Measurements from ENCODE around the gene ERG.

The ERG gene

DNA sequence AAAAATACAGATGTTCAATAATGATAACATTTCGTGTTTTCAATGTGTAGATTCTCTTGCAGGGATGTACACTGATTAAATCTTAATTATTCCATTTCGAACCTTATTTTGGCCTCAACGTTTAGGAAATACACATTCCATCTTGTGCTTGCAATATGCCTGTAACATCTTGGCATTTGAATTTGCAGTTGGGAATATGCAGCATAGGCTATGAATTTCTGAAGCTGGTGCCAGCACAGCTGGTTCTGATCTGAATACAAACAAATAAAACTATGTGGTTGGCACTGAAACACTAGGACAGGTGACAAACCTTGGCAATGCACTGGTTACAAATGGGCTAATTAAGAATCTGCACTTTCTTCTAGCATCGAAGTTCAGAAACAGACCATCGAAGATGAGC, 108.4 kb downstream of the ERG start:
- no peak for DNase-seq (ENCODE audit: low read depth)

DNA sequence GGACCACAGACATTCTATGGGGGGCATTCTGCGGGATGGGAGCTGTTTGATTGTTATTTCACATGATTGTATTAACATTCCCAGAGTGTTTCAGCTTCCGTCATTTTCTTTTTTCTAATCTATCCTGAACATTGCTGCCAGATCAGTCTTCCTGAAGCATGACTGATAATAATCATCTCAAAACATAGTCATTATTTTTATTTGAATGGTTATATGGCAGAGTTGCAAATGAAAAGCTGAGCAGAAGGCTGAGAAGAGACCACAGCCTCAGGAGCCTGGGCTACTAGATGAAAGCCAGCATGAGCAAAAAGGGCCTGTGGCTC, 109.0 kb downstream of the ERG start:
- no peak for DNase-seq (ENCODE audit: low read depth)

GRCh38 chr21:38388647-38389353, 109.5 kb downstream of the ERG start:
- DNase-seq (ENCODE audit: low read depth), result no peak

DNA sequence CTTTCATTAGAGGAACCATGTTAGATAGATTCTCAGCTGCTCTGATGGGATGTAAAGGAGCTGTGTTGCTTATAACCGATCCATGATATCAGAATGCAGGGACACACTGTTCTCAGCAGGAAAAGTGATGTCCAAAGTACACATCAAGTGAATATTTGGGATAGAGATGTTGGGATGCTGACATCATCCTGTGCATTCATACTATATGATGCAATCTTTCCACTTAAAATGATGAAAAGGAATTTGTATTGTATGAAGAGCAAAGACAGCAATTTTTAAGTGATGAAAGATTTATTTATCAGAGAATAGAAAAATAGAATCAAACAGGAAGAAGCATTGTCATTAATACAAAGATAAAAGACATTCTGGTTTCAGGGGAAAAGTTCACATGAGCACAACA, 110.1 kb downstream of the ERG start:
- no peak for DNase-seq (ENCODE audit: low read depth)

- no peak for DNase-seq (ENCODE audit: low read depth)
Measured at GRCh38 chr21:38386967-38387366, 111.3 kb downstream of the ERG start.

- DNase-seq (ENCODE audit: low read depth), result no peak
Measured at GRCh38 chr21:38385427-38386175, 112.7 kb downstream of the ERG start.

DNA sequence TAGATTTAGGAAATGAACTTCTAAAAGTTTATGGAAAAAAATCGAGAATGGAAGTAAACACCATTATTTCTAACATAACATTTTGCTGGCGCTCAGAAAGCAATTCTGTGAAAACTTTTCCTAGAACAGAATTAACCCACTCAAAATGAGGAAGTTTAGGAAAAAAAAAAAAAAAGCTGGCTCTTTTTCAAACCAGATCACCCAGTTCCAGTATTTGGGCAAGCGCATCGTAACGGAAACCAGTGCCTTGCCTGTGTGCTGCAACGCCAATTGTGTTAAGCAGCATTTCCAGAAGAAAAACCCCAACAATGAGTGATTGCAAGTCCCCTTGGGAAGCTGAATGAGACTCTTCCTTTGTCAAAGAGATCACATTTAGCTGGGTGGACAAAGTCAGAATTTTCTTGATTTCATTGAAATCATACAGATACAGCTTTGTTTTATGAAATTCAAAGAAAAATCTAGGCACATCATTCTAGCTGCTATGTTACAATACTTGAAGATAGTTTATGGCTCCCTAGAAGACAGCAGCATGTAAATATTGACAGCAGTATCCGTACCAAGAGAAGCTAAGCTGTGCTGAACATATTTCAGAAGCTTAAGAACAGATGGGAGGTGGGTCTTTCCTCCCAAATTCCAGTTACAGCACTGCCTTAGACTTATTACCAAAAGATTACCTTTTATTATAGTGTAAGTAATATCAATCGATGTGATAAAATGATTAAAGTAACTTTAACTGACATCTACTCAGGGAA, 113.4 kb downstream of the ERG start:
- DNase-seq (ENCODE audit: low read depth), result no peak

- DNase-seq (ENCODE audit: low read depth), result no peak
Measured at GRCh38 chr21:38384238-38384560, 114.1 kb downstream of the ERG start.

DNA sequence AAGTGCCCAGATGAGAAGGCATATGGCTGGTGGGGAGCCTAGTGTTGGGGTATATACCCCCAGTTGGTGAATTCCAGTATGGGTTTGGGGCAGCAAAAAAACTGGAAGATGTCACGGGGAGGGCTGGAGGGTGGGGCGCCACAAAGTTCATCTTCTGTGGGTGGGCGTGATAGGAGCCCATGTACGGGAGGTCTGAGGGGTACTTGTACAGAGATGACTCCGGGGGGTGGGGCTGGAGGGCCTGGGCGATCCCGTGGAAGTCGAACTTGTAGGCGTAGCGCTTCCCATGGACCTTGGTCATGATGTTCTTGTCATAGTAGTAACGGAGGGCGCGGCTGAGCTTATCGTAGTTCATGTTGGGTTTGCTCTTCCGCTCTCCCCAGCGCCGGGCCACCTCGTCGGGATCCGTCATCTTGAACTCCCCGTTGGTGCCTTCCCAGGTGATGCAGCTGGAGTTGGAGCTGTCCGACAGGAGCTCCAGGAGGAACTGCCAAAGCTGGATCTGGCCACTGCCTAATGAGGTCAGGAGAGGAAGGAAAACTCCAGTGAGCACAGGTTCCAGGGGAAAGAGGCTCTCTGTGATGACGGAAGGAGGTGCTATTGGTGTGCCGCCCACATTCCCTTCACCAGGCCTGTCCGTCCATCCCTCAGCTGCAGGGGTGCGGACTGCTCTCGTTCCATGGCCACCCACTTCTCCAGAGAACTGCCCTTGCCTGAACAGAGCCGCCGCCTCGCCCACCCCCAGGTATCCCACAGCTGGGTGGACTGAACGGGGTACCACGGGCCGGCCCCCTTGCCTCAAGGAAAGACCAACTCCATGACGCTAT, 114.7 kb downstream of the ERG start:
- no peak for DNase-seq (ENCODE audit: low read depth)

DNA sequence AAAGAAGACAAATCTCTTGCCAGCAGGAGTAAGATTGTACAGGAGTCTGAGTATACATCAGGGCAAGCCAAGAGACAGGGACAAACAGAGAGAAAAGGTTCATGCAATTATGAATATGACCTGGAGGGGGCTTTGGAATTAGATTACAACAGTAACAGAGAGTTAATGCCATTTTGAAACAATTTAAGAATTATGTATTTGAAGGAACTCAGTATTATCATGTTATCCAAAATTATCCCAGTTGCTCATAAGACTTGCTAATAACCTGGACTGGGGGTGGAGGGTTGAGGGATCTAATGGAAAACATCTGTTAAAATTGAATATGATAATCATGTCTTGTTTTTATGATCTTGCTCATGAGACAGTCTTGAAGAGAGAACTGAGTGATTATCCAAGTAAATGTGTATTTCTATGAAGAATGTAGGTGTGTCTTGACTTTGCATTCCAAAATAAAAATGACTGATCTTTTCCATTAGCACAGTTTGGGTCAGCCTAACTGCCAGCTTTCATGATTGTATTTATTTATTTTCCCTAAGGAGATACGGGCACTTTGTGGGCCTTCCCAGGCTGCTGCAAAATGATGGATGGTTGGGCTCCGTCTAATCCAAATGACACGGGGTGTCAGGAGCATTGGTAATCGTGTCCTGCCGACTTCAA, 117.7 kb downstream of the ERG start:
- DNase-seq (ENCODE audit: low read depth), result no peak

DNA sequence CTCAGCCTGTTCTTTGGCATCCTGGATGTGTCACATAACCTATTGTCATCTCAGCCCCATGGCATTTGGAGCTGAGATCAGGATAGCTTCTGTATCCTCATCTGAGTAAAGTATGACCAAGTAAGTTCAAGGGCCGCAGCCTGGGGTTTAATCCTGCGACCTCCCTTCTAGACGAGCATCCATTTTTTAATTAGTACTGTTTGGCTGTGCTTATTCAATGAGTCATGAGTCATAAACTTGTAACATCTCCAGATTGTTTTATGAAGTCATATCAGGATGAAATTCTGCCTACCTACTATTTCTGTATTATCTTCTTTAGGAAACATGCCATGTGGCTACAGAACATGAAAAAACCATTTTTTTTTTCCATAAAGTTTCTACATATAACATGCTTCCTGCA, 119.1 kb downstream of the ERG start:
- DNase-seq (ENCODE audit: low read depth), result no peak

- DNase-seq (ENCODE audit: low read depth), result no peak
Measured at GRCh38 chr21:38377165-38378088, 120.8 kb downstream of the ERG start.

DNA sequence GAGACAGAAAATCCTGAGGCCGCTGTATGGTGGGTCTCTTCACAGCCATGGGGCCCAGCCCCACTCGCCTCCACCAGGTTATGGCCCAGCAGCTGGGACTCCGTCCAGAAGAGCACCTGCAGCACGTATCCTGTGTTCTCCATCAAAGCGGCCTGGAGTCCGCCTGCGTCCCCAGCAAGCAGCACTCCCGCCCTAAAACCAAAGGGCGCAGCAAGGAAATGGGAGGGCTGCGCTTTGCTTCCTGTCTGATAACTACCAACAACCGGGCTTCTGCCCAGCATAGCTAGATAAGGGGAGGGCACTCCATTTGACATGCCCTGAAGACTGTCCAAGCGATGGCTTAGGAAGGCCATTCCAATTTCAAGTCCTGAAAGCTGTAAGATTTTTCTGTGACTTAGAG, 121.6 kb downstream of the ERG start:
- no peak for DNase-seq (ENCODE audit: low read depth)

DNA sequence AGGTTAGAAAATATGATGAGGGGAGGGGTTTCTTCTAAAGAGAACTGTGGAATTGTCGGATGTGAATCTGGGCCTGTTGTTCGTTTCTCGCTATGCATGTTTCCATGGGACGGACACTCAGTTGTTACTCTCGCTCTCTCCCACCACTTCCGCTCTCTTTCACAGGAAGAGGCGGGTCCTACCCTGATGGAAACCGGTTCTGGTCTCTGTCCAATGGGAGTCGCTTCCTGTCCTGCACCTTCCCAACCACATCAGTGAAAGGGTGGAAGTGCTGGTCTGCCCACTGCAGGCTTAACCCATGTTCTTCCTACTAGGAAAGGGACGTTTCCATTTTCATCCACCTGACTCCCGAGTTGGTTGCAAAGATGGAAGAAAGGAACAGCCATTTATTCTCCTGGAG, 122.0 kb downstream of the ERG start:
- DNase-seq (ENCODE audit: low read depth), result no peak

- no peak for DNase-seq (ENCODE audit: low read depth)
Measured at GRCh38 chr21:38367646-38368045, 130.6 kb downstream of the ERG start.

DNA sequence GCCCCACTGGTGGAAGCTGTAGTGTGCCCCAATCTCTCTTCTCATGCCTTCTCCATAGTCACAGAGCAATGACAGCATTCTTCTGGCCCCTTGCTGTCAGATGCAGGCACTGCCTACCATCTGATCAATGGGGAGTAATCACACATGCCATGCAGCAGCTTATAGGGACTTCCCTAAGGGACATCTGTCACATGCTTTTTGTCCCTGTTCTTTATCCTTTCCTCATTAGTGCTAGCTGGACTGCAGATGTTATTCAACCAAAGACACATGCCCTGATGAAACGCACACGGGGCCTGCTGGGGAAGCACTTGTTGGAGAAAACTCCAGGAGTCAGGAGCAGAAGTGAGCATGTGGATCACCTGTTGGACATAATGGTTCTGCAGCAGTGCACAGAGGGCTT, 132.8 kb downstream of the ERG start:
- no peak for DNase-seq (ENCODE audit: low read depth)

DNA sequence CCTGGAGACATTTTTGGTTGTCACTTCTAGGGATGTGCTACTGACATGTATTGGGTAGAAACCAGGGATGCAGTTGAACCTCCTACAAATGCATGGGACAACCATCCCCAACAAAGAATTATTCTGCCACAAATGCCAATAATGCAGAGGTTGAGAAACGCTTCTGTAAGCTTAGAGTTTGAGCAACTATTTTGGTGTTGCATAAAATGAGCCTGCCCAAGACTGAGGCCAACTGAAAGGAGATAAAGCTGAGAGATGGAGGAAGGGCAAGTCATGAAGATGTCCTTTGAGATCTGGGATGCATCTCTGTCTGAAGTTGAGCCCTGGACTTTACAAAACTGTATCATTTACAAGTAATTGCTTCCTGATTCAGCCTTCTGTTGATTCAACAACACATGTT, 134.6 kb downstream of the ERG start:
- DNase-seq (ENCODE audit: low read depth), result no peak

- DNase-seq (ENCODE audit: low read depth), result no peak
Measured at GRCh38 chr21:38361324-38361723, 137.0 kb downstream of the ERG start.

DNA sequence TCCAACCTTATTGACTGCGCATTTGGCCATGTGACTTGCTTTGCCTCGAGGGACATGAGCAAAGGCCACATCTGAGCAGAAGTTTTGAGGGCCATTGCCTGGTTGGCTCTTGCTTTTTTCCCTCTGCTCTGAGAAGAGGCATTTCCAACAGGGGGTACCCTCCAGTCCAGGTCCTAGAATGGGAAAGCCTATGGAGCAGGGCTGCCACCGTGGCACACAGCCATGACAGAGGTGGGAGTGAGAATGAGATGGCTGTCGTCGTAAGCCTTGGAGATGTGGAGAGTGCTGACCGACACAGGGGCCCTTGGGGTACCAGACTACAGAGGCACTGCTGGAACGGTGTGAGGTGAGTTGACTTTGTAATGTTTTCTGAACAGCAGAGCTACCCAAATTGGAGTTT, 138.4 kb downstream of the ERG start:
- no peak for DNase-seq (ENCODE audit: low read depth)

DNA sequence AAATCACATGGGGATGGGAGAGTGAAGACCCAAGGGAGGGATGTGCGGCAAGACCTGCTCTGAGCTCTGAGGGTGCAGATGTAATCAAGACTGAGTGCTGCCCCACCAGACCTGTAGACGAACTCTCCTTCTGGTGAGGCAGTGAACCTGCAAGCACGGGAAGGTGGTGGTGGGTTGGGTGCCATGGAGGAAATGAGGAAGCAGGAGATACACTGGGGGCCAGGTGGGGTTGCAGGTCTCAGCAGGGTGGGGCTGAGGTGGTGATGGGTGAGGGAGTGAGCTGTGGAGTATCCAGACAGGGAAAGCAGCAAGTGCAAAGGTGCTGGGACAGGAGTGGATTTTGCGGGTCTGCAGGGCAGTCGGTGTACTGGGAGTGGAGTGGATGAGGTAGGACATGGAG, 139.2 kb downstream of the ERG start:
- DNase-seq (ENCODE audit: low read depth), result no peak

DNA sequence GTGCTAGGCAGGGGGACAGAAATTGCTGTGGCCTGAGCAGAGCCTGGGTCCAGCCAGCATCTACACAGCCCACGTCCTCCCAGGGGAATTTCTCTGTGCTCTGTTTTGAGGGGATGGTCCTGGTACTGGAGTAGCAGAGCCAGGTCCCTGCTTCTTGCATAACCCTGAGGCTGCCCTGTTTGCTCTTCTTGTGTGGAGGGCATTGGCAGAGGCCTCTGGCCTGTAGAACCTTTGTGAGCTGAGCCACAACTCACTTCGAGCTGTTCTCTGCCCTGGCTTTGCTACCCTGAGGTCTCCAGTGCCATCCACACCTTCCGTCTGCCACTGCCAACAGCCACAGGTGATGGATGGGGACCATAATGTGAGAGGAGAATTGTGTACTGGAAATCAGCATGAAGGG, 139.6 kb downstream of the ERG start:
- DNase-seq (ENCODE audit: low read depth), result no peak
